Activated B cell treated with CpG ODN at 0.5 μM for 24 hours (primary cell): ENCODE data around the gene AP3S1. TPM values are rescaled to one million over a fixed set of nuclear protein-coding genes. Genes with fewer than 3 reads are reported as not detected.
"Not testable (repeated sequence)": the region's sequence is repeated elsewhere in the genome, so short reads cannot be mapped to it uniquely, and the experiment has no call there.

ENCODE experiments used
- ATAC-seq: fragments of 200-7000 bp; cut with Tn5 transposase; one replicate; pipeline ENCODE4 v1.10.0; 2021; ENCODE audit warnings: low read depth, mild to moderate bottlenecking, moderate library complexity
- CTCF ChIA-PET: fragments of 350-600 bp; sonication (Branson Sonifier 250); formaldehyde crosslinking; loops from one replicate; lab custom pipeline; 2021; ENCODE audit warnings: antibody characterized with exemption; lab: Charles Lee
- POLR2A ChIA-PET: fragments of 350-600 bp; sonication (Branson Sonifier 250); formaldehyde crosslinking; loops from one replicate; lab custom pipeline; 2021; ENCODE audit warnings: antibody characterized with exemption; lab: Charles Lee
- DNase-seq: peaks from one replicate; pipeline ENCODE4 v3.0.0; 2022
- H3K27ac Mint-ChIP-seq: one replicate; pipeline ENCODE4 v1.8.0; 2020; ENCODE audit warnings: mixed read lengths
- H3K27me3 Mint-ChIP-seq: one replicate; pipeline ENCODE4 v1.8.0; 2021; ENCODE audit warnings: mixed read lengths
- H3K36me3 Mint-ChIP-seq: one replicate; pipeline ENCODE4 v1.8.0; 2021; ENCODE audit warnings: low read depth, mixed read lengths
- H3K4me1 Mint-ChIP-seq: one replicate; pipeline ENCODE4 v1.8.0; 2021; ENCODE audit warnings: mixed read lengths
- H3K4me3 Mint-ChIP-seq: one replicate; pipeline ENCODE4 v1.8.0; 2020; ENCODE audit warnings: mild to moderate bottlenecking, mixed read lengths
- H3K9me3 Mint-ChIP-seq: one replicate; pipeline ENCODE4 v1.8.0; 2020; ENCODE audit warnings: mixed read lengths
- CTCF ChIP-seq: fragments of 200-600 bp; IDR thresholded peaks from one replicate; pipeline ENCODE4 v1.8.0; 2022; ENCODE audit warnings: antibody characterized with exemption, mild to moderate bottlenecking
- intact Hi-C: fragments of 100-400 bp; cut with micrococcal nuclease; formaldehyde crosslinking; loops from one replicate; pipeline ENCODE4 v1.15.1; 2024
- total RNA-seq: library from RNA; stranded (reverse); gene quantifications from 2 replicates; pipeline ENCODE4 v1.2.3, GENCODE V29; 2022

Gene AP3S1
- total RNA-seq, 1 donor from 2014 or later: 43.2 TPM

GRCh38 chr5:115859378-115859777 is 17.6 kb downstream of the AP3S1 start:
- Mint-ChIP-seq H3K27ac (no peak overlapping the region), H3K4me1 (peaks cover 13% of the 10 kb centered on the region), H3K36me3 (peaks cover 4% of the 10 kb centered on the region), H3K4me3 (no peak overlapping the region), H3K9me3 (no peaks in the 10 kb centered on the region), H3K27me3 (no peaks in the 10 kb centered on the region)
- DNase-seq (no peak), ATAC-seq (no peak)
- no peak for TF ChIP-seq CTCF
- intact Hi-C loops: no loop called here
- ChIA-PET POLR2A (no interaction called here), CTCF (no interaction called here)

GRCh38 chr5:115869256-115869795 is 27.6 kb downstream of the AP3S1 start:
- ChIA-PET POLR2A (no interaction called here), CTCF (no interaction called here)
- no peak for TF ChIP-seq CTCF
- intact Hi-C loops: no loop called here
- H3K27ac Mint-ChIP-seq: no peak overlapping the region
- no peak overlapping the region for H3K4me3 Mint-ChIP-seq
- H3K36me3 Mint-ChIP-seq: peaks cover 26% of the 10 kb centered on the region
- no peaks in the 10 kb centered on the region for H3K4me1 Mint-ChIP-seq
- H3K27me3 Mint-ChIP-seq: no peaks in the 10 kb centered on the region
- DNase-seq (no peak), ATAC-seq (no peak)
- H3K9me3 Mint-ChIP-seq: no peaks in the 10 kb centered on the region

- POLR2A ChIA-PET: no interaction called here
- Mint-ChIP-seq H3K9me3 (peaks cover 2% of the 10 kb centered on the region), H3K27ac (no peak overlapping the region), H3K4me1 (no peaks in the 10 kb centered on the region), H3K36me3 (peaks cover 46% of the 10 kb centered on the region), H3K4me3 (no peak overlapping the region), H3K27me3 (no peaks in the 10 kb centered on the region)
- intact Hi-C loops: no loop called here
- no peak for DNase-seq
- CTCF ChIA-PET: no interaction called here
- no peak for ATAC-seq
- no peak for TF ChIP-seq CTCF
These were observed 30.7 kb downstream of the AP3S1 start for GRCh38 chr5:115872447-115872846.

- Mint-ChIP-seq H3K9me3 (peaks cover 2% of the 10 kb centered on the region), H3K27me3 (no peaks in the 10 kb centered on the region), H3K4me1 (no peaks in the 10 kb centered on the region), H3K4me3 (no peak overlapping the region), H3K27ac (no peak overlapping the region), H3K36me3 (peaks cover 52% of the 10 kb centered on the region)
- CTCF ChIA-PET: no interaction called here
- intact Hi-C loops: no loop called here
- POLR2A ChIA-PET: no interaction called here
- ATAC-seq (no peak), DNase-seq (no peak)
- TF ChIP-seq CTCF: no peak
These were observed 31.7 kb downstream of the AP3S1 start for GRCh38 chr5:115873392-115873791.

GRCh38 chr5:115875447-115875846 is 33.7 kb downstream of the AP3S1 start:
- no peak for DNase-seq
- Mint-ChIP-seq H3K27me3 (no peaks in the 10 kb centered on the region), H3K4me1 (no peaks in the 10 kb centered on the region), H3K27ac (no peak overlapping the region), H3K36me3 (peaks cover 55% of the 10 kb centered on the region), H3K4me3 (no peak overlapping the region), H3K9me3 (peaks cover 2% of the 10 kb centered on the region)
- ATAC-seq: no peak
- POLR2A ChIA-PET: no interaction called here
- intact Hi-C loops: no loop called here
- TF ChIP-seq CTCF: no peak
- CTCF ChIA-PET: no interaction called here

GRCh38 chr5:115877342-115877741 is 35.6 kb downstream of the AP3S1 start:
- H3K27me3 Mint-ChIP-seq, CTCF ChIA-PET, H3K4me1 Mint-ChIP-seq, DNase-seq, ATAC-seq, H3K9me3 Mint-ChIP-seq, H3K4me3 Mint-ChIP-seq, intact Hi-C loops, POLR2A ChIA-PET, H3K27ac Mint-ChIP-seq: not testable (repeated sequence)
- peaks cover 49% of the 10 kb centered on the region for H3K36me3 Mint-ChIP-seq

GRCh38 chr5:115882434-115882833 is 40.7 kb downstream of the AP3S1 start:
- H3K27me3 Mint-ChIP-seq, DNase-seq, intact Hi-C loops, H3K4me3 Mint-ChIP-seq, ATAC-seq, H3K9me3 Mint-ChIP-seq, CTCF ChIA-PET, H3K4me1 Mint-ChIP-seq, H3K27ac Mint-ChIP-seq, POLR2A ChIA-PET: not testable (repeated sequence)
- H3K36me3 Mint-ChIP-seq: peaks cover 43% of the 10 kb centered on the region
